ENCODE results near the gene TET2.

DNA sequence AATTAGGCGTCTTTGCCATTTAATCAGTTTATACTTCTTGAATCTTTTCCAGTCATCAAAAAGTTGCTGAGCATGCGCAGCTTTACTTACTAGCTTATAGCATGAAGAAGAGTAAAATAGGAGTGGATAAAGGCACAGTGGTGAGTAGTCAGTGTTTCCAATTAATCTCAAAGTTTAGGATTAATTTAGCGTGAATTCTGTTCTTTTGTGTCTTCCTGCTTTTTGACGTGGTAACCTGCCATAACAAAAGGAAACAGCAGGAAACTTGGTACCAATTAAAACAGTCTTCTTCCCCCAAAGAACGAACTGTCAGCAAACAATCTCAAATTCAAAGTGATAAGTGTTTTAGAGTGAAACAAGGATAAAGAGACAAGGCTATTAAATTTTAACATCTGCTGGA is 61.9 kb downstream of the TET2 start:
- TF ChIP-seq, protein P1, sequence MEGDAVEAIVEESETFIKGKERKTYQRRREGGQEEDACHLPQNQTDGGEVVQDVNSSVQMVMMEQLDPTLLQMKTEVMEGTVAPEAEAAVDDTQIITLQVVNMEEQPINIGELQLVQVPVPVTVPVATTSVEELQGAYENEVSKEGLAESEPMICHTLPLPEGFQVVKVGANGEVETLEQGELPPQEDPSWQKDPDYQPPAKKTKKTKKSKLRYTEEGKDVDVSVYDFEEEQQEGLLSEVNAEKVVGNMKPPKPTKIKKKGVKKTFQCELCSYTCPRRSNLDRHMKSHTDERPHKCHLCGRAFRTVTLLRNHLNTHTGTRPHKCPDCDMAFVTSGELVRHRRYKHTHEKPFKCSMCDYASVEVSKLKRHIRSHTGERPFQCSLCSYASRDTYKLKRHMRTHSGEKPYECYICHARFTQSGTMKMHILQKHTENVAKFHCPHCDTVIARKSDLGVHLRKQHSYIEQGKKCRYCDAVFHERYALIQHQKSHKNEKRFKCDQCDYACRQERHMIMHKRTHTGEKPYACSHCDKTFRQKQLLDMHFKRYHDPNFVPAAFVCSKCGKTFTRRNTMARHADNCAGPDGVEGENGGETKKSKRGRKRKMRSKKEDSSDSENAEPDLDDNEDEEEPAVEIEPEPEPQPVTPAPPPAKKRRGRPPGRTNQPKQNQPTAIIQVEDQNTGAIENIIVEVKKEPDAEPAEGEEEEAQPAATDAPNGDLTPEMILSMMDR (conservative IDR thresholded peaks at IDR 0.05; ENCODE audit: low read depth, low read length): no peak
- TF ChIP-seq RAD21 (IDR thresholded peaks at IDR 0.05; ENCODE audit: low read length): no peak
- TF ChIP-seq, protein P2, sequence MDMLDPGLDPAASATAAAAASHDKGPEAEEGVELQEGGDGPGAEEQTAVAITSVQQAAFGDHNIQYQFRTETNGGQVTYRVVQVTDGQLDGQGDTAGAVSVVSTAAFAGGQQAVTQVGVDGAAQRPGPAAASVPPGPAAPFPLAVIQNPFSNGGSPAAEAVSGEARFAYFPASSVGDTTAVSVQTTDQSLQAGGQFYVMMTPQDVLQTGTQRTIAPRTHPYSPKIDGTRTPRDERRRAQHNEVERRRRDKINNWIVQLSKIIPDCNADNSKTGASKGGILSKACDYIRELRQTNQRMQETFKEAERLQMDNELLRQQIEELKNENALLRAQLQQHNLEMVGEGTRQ (IDR thresholded peaks at IDR 0.05; ENCODE audit: low read depth, low read length): no peak
